ENCODE measurements around the gene THAP8.

DNA sequence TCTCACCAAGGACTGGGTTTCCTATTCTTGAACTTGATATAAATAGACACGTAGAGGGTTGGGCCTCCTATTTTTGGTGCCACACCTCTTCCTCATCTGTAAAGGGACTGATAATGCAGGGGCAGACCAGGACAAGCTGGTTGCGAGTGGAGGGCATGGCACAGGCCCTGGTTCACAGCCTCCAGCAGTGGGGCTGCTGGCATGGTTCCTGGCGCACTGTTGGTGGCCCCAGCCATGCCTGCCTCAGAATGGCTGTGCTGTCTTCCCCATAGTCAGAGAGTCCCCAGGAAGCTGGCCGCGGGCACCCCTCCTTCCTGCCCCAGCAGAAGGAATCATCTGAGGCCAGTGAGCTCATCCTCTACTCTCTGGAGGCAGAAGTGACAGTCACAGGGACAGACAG, 46.4 kb upstream of the THAP8 start:
- TF ChIP-seq, protein P1, sequence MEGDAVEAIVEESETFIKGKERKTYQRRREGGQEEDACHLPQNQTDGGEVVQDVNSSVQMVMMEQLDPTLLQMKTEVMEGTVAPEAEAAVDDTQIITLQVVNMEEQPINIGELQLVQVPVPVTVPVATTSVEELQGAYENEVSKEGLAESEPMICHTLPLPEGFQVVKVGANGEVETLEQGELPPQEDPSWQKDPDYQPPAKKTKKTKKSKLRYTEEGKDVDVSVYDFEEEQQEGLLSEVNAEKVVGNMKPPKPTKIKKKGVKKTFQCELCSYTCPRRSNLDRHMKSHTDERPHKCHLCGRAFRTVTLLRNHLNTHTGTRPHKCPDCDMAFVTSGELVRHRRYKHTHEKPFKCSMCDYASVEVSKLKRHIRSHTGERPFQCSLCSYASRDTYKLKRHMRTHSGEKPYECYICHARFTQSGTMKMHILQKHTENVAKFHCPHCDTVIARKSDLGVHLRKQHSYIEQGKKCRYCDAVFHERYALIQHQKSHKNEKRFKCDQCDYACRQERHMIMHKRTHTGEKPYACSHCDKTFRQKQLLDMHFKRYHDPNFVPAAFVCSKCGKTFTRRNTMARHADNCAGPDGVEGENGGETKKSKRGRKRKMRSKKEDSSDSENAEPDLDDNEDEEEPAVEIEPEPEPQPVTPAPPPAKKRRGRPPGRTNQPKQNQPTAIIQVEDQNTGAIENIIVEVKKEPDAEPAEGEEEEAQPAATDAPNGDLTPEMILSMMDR (IDR thresholded peaks at IDR 0.05): no peak
- TF ChIP-seq EZH2 (IDR thresholded peaks at IDR 0.05) (no peak), EZH2phosphoT487 (IDR thresholded peaks at IDR 0.05) (no peak)

Measured in neural progenitor cell (in vitro differentiated cells).